HG03060 (cell line): ENCODE data around the gene GPR161.

Source experiments
- ATAC-seq: cut with Tn5 transposase; IDR thresholded peaks from one replicate; pipeline ENCODE4 v1.9.1; 2021; ENCODE audit warnings: low read depth, moderate number of reproducible peaks; ENCODE audit not compliant: unreplicated experiment

Gene GPR161

GRCh38 chr1:168150283-168150682 is 13.6 kb upstream of the GPR161 start:
- ATAC-seq: no peak

GRCh38 chr1:168148916-168149315 is 12.2 kb upstream of the GPR161 start:
- peak; percentile 53 for ATAC-seq

GRCh38 chr1:168146626-168147025 is 9.9 kb upstream of the GPR161 start:
- ATAC-seq: no peak

GRCh38 chr1:168146160-168146539 is 9.4 kb upstream of the GPR161 start:
- ATAC-seq: no peak

GRCh38 chr1:168145184-168146159 is 8.7 kb upstream of the GPR161 start:
- no peak for ATAC-seq

- ATAC-seq: no peak
Measured at GRCh38 chr1:168141871-168142385, 5.2 kb upstream of the GPR161 start.

- ATAC-seq: no peak
Measured at GRCh38 chr1:168139070-168139469, 2.3 kb upstream of the GPR161 start.

GRCh38 chr1:168138134-168138533 is 1.4 kb upstream of the GPR161 start:
- ATAC-seq: no peak

GRCh38 chr1:168137515-168137821 is 738 bp upstream of the GPR161 start:
- no peak for ATAC-seq

- ATAC-seq: no peak
Measured at GRCh38 chr1:168135921-168136708, 615 bp downstream of the GPR161 start.

- no peak for ATAC-seq
Measured at GRCh38 chr1:168135116-168135920, 1.4 kb downstream of the GPR161 start.

- no peak for ATAC-seq
Measured at GRCh38 chr1:168134642-168135041, 2.1 kb downstream of the GPR161 start.

- ATAC-seq: no peak
Measured at GRCh38 chr1:168134132-168134531, 2.6 kb downstream of the GPR161 start.

- no peak for ATAC-seq
Measured at GRCh38 chr1:168129933-168130332, 6.8 kb downstream of the GPR161 start.

- ATAC-seq: no peak
Measured at GRCh38 chr1:168127503-168127902, 9.2 kb downstream of the GPR161 start.

- no peak for ATAC-seq
Measured at GRCh38 chr1:168125051-168125450, 11.7 kb downstream of the GPR161 start.

- no peak for ATAC-seq
Measured at GRCh38 chr1:168121401-168122011, 15.2 kb downstream of the GPR161 start.

- ATAC-seq: no peak
Measured at GRCh38 chr1:168119750-168120149, 17.0 kb downstream of the GPR161 start.

- no peak for ATAC-seq
Measured at GRCh38 chr1:168116327-168116799, 20.4 kb downstream of the GPR161 start.

- no peak for ATAC-seq
Measured at GRCh38 chr1:168114845-168115244, 21.9 kb downstream of the GPR161 start.
